ENCODE measurements around the gene S100A7.

S100A7 gene

DNA sequence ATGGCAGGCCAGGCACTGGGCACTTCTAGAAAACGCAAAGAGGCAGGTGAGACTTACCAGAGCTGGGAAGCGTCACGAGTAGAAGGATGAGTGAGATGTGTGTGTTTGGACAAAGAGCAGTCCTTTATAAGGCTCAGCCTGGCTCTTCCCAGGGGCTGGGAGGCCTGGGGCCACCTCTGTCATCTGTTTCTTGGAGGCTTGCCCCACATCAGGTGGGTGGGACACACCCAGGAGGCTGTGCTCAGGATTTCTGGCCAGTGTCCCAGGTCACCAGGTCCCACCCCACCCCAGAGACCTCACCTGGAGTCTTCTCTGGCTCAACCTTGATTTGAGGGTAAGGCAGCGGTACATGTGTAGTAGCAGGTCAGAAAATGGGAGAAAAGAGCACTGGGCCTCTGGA lies at the start of gene S100A7:
TSS of gene S100A7 (minus strand) at position 101 of the 400 bp plus-strand sequence. CDS start 1,638 bp downstream, outside the sequence.
- no peak for DNase-seq

GRCh38 chr1:153509729-153510354 lies 49.4 kb upstream of the S100A7 start:
- DNase-seq = peak; percentile 48

- DNase-seq = no peak
These were observed 48.6 kb upstream of the S100A7 start for GRCh38 chr1:153509036-153509435.

DNA sequence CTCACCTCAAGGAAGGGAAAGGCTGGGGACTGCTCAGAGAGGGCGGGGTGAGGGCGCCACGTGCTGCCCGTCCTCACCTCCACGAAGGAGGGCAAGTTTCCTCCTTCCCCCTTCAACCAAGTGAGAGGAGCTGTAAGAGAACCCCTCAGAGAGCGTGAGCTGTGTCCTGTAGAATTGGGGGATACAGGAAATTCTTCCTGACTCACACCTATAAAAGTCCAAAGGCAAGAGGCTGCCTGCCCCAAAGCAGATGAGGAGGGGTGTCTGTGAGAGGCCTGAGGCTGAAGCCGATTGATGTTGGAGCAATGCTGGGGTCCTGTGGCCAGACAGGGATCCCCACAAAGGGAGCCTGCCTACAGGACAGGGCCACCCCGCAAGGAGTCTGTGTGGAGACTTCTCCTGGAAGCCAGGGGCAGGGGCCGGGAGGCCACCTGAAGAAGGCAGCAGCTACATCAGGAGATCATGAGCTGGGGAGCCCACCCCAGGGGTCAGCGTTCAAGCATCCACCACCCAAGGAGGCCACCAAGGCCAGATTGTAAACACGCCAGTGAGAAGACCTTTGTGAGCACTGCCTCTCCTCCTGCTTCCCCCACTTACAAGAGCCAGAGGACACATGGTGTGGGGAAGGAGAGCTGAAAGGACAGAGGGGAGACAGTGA lies 47.6 kb upstream of the S100A7 start:
- DNase-seq = no peak

- DNase-seq = no peak
These were observed 46.5 kb upstream of the S100A7 start for GRCh38 chr1:153506831-153507413.

- DNase-seq = no peak
These were observed 45.9 kb upstream of the S100A7 start for GRCh38 chr1:153506386-153506785.

DNA sequence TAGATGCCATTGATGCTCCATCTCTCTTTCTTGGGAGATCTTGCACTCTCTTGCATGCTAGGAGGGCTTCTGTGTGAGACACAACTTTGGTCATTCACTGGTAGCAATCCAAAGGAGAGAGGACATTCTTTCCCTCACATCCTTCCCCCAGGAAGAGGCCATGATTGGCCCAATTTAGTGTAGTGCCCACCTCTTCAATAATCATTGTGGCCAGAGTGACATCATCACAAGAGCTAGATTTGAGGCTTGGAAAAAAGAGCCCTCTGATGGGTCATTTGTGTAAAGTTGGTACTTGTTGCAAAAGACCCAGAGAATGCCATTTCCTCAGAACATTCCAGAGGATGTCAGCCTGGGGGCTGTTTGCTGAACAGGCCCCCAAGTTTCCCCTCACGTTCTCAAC lies 45.1 kb upstream of the S100A7 start:
- no peak for DNase-seq

DNA sequence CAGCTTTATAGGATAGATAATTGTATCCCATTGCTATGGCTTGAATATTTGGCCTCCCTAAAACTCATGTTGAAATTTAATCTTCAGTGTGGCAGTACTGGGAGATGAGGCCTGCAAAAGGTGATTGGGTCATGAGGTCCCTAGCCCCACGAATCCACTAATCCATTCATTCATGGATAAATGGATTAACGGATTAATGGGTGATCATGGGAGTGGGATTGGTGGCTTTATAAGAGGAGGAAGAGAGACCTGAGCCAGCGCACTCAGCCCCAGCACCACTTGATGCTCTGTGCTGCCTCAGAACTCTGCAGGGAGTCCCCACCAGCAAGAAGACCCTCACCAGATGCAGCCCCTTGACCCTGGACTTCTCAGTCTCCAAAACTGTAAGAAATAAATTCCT lies 43.3 kb upstream of the S100A7 start:
- no peak for DNase-seq

DNA sequence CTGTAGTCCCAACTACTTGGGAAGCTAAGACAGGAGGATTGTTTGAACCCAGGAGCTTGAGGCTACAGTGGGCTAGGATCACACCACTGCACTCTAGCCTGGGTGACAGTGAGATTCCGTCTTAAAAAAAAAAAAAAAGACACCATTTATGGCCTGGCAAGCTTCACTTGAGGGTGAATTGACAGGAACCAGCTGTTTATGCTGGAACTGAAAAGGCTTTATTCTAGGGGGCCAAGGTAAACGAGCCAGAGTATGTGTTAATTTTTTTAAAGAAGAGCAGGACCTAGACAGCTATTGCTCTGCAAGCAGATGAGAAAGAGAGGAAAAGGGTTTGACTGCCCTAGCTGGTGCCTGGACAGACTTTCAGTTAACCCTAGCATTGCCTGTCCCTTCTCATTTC lies 38.3 kb upstream of the S100A7 start:
- no peak for DNase-seq

DNA sequence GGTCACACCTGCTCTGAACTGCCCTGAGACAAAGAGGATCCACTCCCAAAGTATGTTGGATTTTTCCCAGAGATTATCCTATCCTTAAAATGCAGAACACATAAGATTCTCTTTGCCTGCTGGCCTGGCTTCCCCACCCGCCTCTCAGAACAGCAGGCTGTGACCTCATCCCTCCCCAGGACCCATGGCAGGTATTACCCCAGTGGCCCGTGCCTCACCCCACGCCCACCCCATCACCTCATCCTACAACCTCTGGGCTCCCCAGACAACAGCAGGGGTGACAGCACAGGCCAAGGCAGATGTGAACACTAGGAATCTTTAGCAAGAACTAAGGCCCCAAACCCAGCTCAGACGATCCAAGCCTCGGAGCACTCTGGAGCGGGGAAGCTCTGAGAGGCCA lies 35.1 kb upstream of the S100A7 start:
- DNase-seq = no peak

- DNase-seq = peak; percentile 74
These were observed 34.6 kb upstream of the S100A7 start for GRCh38 chr1:153494976-153495535.

DNA sequence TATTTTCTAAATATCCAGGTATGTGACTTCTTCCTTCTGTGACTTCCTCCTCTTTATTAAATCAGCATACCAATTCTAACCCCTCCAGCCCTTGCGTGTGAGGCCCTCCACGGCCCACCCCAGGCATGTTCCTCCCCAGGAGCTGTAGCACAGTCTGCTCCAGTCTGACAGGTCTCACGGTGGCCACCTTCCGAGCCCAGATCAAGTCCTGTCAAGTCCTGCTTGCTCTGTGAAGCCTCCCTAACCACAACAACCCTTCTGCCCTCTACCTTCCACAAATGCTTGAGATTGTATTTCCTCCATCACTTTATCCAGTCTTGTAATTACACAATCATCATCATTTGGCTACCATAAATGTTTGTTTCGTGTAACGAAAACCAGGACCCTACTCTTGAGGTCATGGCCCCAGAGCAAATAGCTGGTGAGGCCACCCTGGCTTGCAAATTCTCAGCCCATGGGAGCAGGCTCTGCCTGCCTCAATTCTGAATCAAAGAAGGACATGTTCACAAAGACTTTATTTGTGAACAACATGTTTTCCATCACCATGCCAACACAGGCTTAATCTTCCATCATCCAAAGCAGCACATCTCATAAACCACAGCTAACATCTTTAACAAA lies 33.0 kb upstream of the S100A7 start:
- no peak for DNase-seq

DNA sequence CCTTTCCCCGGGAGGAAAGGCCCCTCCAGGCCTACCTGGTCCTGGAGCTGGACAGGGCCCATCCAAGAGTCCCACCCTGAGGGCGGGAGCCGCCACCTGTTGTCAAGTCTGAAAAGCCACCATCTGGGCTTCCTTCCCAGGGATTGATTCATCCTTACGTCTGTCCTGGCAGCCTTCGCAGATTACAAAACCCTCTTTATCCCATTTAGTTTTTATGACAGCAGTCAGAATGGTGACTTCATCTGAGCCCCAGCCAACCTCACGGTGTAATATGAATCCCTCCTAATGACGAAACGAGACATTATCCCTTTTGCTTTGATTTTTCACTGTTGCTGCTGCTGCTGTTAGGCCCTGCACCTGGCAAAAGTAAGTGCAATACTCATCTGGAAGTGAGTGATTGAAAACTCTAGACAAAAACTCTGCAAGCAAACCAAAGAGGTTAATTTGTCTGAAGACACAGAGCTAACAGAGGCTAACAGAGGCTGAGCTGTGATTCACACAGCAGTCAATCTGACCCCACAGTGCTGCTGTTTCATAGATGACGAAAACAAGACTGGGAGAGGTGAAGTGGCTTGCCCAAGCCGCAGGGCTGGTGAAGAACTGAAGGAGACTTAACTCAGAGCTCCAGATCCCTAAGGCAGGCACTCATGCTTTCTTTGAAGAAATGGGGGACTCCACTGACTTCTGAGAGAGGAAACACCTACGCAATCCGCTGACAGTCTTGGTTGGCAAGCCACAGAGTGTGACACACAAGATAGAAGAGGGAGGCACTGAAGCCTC lies 30.0 kb upstream of the S100A7 start:
- DNase-seq = peak; percentile 88

GRCh38 chr1:153488731-153489130 lies 28.3 kb upstream of the S100A7 start:
- DNase-seq = no peak

GRCh38 chr1:153487707-153488106 lies 27.3 kb upstream of the S100A7 start:
- no peak for DNase-seq

- peak; percentile 73 for DNase-seq
These were observed 25.4 kb upstream of the S100A7 start for GRCh38 chr1:153485863-153486262.

DNA sequence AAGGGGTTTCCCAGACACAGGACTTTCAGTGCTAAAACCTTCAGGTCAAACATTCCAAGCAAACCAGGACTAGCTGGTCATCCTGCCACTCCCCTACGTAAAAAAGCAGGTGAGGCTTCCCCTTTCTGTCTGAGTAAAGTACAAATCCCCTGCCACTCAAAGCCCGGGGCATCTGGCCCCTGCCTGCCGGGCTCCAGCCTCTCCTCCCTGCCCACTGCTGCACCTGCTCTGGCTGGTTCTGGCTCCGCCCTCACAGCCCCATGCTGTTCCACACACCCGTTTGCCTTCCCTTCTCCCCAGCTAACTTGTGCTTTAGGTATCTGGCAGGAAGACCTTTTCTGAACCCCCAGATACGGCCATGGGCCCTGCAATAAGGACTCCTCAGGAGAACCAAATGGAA lies 23.3 kb upstream of the S100A7 start:
- peak; percentile 84 for DNase-seq

GRCh38 chr1:153481124-153481523 lies 20.7 kb upstream of the S100A7 start:
- DNase-seq = no peak

- no peak for DNase-seq
These were observed 18.5 kb upstream of the S100A7 start for GRCh38 chr1:153478692-153479618.

DNA sequence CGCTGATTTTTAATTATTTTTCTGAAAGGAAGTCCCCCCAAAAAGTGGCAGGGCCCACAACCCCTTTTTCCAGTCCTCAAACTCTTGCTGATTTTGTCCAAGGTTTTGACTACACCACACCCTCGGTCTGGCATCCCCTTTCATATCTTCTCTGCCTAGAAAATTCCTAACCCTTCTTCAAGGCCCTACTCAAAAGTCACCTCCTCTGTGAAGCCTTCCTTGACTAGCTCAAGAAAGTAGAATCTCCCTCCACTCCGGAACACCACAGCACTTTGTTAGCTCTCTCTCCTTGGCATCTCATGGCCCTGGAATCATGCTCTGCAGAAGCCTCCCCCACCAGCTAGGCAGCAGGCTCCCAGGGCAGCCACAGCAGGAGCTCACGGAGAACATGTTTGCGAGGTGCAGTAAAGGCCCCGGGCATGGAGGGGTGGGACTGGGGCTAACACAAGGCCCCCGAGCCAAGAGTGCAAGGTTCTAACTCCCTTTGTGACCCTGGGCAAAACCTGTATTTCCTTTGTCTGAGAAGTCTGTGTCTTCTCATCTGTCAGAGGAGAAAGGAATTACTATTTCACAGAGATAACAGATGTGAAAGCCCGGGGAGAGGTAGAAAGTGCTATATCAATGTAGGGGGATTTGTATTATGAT lies 17.7 kb upstream of the S100A7 start:
- no peak for DNase-seq

- no peak for DNase-seq
These were observed 16.1 kb upstream of the S100A7 start for GRCh38 chr1:153476491-153477093.

All from NCI-H1105 treated with DMSO at 0.1 percent for 48 hours (cell line).